IPS-15b (cell line): Measurements from ENCODE around the gene NCK2.
"Not testable (repeated sequence)": the region's sequence is repeated elsewhere in the genome, so short reads cannot be mapped to it uniquely, and the experiment has no call there.

Experiments
- H3K27me3 ChIP-seq: one replicate; pipeline ENCODE4 v1.6.1; 2013; ENCODE audit warnings: low read length; ENCODE audit not compliant: control insufficient read depth, insufficient read depth
- H3K36me3 ChIP-seq: one replicate; pipeline ENCODE4 v1.6.1; 2013; ENCODE audit warnings: low read length; ENCODE audit not compliant: control insufficient read depth, insufficient read depth
- H3K4me1 ChIP-seq: one replicate; pipeline ENCODE4 v1.6.1; 2013; ENCODE audit warnings: mild to moderate bottlenecking, low read length; ENCODE audit not compliant: control insufficient read depth, insufficient read depth
- H3K4me3 ChIP-seq: one replicate; pipeline ENCODE4 v1.5.1; 2013; ENCODE audit warnings: low read depth, low read length
- H3K9ac ChIP-seq: one replicate; pipeline ENCODE4 v1.6.1; 2013; ENCODE audit warnings: low read depth, mild to moderate bottlenecking, low read length
- H3K9me3 ChIP-seq: one replicate; pipeline ENCODE4 v1.6.1; 2013; ENCODE audit warnings: mild to moderate bottlenecking, low read length; ENCODE audit not compliant: control insufficient read depth, insufficient read depth

NCK2 gene

GRCh38 chr2:105760639-105761337 is 16.1 kb downstream of the NCK2 start:
- Histone ChIP-seq H3K9me3 (no peaks in the 10 kb centered on the region), H3K9ac (no peak overlapping the region), H3K27me3 (no peaks in the 10 kb centered on the region), H3K36me3 (no peaks in the 10 kb centered on the region), H3K4me1 (peaks cover 22% of the 10 kb centered on the region), H3K4me3 (no peak overlapping the region)

GRCh38 chr2:105761931-105762515 is 17.3 kb downstream of the NCK2 start:
- Histone ChIP-seq H3K36me3 (no peaks in the 10 kb centered on the region), H3K4me3 (no peak overlapping the region), H3K27me3 (no peaks in the 10 kb centered on the region), H3K9me3 (no peaks in the 10 kb centered on the region), H3K9ac (no peak overlapping the region), H3K4me1 (peaks cover 18% of the 10 kb centered on the region)

DNA sequence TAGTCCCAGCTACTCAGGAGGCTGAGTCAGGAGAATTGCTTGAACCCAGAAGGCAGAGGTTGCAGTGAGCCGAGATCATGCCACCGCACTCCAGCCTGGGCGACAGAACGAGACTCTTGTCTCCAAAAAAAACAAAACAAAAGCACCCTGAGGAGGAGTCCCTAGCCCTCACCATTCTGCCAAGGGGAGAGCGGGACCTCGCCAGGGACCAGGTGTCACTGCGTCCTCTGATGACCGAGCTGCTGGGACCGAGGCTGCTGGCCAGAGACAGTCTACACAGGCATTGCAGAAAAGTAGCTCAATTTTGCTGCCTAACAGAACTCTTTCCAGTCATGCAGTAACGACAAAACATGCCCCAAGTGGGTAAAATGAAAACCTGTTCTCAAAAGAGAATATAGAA is 18.4 kb downstream of the NCK2 start:
- Histone ChIP-seq H3K27me3 (no peaks in the 10 kb centered on the region), H3K4me1 (peaks cover 15% of the 10 kb centered on the region), H3K9me3 (no peaks in the 10 kb centered on the region), H3K4me3 (no peak overlapping the region), H3K36me3 (no peaks in the 10 kb centered on the region), H3K9ac (no peak overlapping the region)

DNA sequence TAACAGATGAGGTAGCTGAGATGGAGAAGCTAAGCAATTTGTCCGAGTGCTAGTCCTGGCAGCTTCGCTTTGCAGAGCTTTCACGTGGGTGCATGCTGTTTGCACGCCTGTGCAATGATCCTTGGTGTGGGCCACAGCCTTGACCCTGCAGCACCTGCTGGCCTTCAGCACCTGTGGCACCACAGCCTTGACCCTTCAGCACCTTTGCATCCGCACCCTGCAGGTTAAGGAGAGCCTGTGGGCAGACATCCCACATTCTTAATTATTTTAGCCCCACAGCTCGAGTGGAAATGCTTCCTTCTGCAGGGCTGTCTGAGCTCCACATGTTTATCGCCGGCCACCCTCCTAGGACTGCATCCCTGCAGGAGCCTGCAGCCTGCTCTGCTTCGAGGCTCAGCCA is 19.3 kb downstream of the NCK2 start:
- no peaks in the 10 kb centered on the region for H3K27me3 ChIP-seq
- H3K9ac ChIP-seq, result no peak overlapping the region
- H3K4me3 ChIP-seq, result no peak overlapping the region
- H3K36me3 ChIP-seq, result no peaks in the 10 kb centered on the region
- H3K4me1 ChIP-seq, result peaks cover 18% of the 10 kb centered on the region
- H3K9me3 ChIP-seq, result no peaks in the 10 kb centered on the region

DNA sequence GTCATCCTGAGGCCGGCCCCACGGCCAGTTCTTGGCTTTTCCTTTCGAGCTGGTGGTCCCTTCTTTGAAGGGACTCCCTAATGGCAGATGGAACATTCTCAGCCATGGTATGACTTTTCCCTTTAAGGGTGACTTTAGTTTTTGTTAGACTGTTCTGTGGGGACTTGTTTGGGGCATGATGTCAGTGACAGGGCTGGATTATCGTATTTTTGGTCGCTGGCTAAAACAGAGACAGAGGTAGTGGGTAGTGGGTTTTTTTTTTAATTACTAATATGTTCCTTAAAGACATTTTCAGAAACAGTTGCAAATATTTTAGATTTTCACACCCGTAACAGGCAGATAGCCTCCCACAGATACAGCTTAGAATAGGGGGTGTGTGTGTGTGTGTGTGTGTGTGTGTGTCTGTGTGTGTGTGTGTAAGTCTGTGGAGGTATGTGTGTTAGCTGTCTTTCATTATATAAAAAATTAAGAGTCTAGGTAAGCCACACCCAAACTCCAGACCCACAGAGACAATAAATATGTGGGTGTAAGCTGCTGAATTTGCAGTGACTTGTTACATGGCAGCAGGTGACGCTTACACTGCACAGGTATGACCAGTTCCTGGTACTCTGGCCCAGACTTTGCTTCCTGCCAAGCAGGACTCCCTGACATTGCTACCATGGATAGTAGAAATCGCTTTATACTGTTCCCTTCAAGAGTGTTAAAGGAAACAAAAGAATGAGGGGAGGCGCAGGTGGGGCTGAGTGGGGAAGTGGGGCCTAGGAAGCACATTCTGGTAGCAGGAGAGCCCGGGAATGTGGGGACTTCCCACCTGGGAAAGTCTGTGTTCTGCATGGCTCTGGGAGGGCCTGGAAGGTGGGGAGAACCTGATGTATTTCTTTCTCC is 20.9 kb downstream of the NCK2 start:
- Histone ChIP-seq H3K36me3 (no peaks in the 10 kb centered on the region), H3K9me3 (no peaks in the 10 kb centered on the region), H3K4me3 (no peak overlapping the region), H3K27me3 (no peaks in the 10 kb centered on the region), H3K9ac (no peak overlapping the region), H3K4me1 (peaks cover 15% of the 10 kb centered on the region)

DNA sequence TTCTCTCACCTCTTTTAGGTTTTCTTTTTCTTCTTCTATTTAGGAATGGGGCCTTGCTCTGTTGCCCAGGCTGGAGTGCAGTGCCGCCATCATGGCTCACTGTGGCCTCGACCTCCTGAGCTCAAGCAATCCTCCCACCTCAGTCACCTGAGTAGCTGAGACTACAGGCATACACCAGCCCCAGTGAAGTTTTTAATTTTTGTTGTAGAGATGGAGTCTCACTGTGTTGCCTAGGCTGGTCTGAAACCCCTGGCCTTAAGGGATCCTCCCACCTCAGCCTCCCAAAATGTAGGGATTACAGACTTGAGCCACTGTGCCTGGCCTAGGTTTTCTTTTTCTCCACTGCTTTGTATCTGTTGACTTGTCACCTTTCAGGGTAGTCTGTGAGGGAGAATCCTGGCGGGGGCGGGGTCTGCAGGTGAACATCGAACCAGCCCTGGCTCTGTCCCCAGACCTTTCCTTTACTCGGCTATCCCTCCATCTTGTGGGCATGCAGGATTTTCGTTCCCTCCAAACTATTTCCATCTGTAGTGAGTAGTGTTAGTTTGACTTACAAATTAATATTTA is 21.7 kb downstream of the NCK2 start:
- Histone ChIP-seq H3K4me3 (no peak overlapping the region), H3K9ac (no peak overlapping the region), H3K36me3 (no peaks in the 10 kb centered on the region), H3K9me3 (no peaks in the 10 kb centered on the region), H3K4me1 (peaks cover 15% of the 10 kb centered on the region), H3K27me3 (no peaks in the 10 kb centered on the region)

- no peaks in the 10 kb centered on the region for H3K9me3 ChIP-seq
- no peak overlapping the region for H3K4me3 ChIP-seq
- no peak overlapping the region for H3K9ac ChIP-seq
- H3K4me1 ChIP-seq, result peaks cover 9% of the 10 kb centered on the region
- no peaks in the 10 kb centered on the region for H3K27me3 ChIP-seq
- no peaks in the 10 kb centered on the region for H3K36me3 ChIP-seq
These were observed 23.5 kb downstream of the NCK2 start for GRCh38 chr2:105768176-105768575.

- no peaks in the 10 kb centered on the region for H3K9me3 ChIP-seq
- H3K36me3 ChIP-seq, result peaks cover 3% of the 10 kb centered on the region
- H3K27me3 ChIP-seq, result no peaks in the 10 kb centered on the region
- H3K4me1 ChIP-seq, result peaks cover 9% of the 10 kb centered on the region
- H3K9ac ChIP-seq, result no peak overlapping the region
- H3K4me3 ChIP-seq, result no peak overlapping the region
These were observed 24.3 kb downstream of the NCK2 start for GRCh38 chr2:105768961-105769452.

DNA sequence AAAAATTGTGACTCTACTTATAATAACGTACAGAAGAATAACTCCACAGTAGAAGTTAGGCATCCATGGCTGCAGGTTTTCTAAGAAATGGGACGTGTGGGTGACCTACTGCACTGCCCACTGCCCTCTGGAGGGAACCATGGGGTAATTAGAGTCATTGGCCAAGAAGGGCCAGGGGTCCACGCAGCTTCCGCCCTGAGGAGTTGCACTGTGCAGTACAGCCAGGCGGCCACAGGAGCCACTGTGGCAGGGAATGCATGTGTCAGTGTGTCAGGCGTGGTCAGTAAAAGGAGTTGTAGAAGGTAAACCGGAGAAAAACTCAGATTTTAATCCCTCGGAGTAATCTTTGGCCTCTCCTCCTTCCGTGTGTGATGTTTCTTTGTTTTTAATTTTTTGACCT is 24.8 kb downstream of the NCK2 start:
- Histone ChIP-seq H3K4me3 (no peak overlapping the region), H3K36me3 (peaks cover 3% of the 10 kb centered on the region), H3K27me3 (no peaks in the 10 kb centered on the region), H3K9me3 (no peaks in the 10 kb centered on the region), H3K9ac (no peak overlapping the region), H3K4me1 (peaks cover 9% of the 10 kb centered on the region)

DNA sequence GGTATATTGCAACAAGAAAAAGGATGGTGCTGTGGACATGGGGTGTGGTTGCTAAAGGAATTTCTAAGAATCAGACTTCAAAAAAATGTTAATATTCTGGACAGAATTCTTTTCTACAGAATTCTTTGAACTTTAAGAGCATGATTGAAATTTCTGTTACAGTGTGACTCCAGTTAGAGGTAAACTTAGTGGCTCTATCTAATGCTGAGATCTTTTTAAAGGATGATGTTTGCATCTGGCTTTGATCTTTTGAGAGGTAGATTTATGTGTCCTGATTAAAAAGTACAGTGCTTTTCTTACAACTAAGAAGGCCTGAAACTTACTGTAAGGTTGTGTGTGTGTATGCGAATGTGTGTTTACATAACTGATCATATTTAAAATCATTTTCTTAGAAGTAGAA is 25.4 kb downstream of the NCK2 start:
- no peaks in the 10 kb centered on the region for H3K27me3 ChIP-seq
- peaks cover 3% of the 10 kb centered on the region for H3K36me3 ChIP-seq
- no peak overlapping the region for H3K9ac ChIP-seq
- no peaks in the 10 kb centered on the region for H3K9me3 ChIP-seq
- H3K4me1 ChIP-seq, result peaks cover 9% of the 10 kb centered on the region
- H3K4me3 ChIP-seq, result no peak overlapping the region

GRCh38 chr2:105771291-105771690 is 26.6 kb downstream of the NCK2 start:
- H3K4me1 ChIP-seq, H3K9ac ChIP-seq, H3K4me3 ChIP-seq, H3K9me3 ChIP-seq, H3K27me3 ChIP-seq, H3K36me3 ChIP-seq: not testable (repeated sequence)
